Activated naive CD8-positive, alpha-beta T cell (primary cell): ENCODE results near the gene CARMIL1.

Experiments
- H3K27ac Mint-ChIP-seq: one replicate; pipeline ENCODE4 v1.8.0; 2021; ENCODE audit warnings: mixed read lengths
- H3K27me3 Mint-ChIP-seq: one replicate; pipeline ENCODE4 v1.8.0; 2021; ENCODE audit warnings: mixed read lengths
- H3K36me3 Mint-ChIP-seq: one replicate; pipeline ENCODE4 v1.8.0; 2021; ENCODE audit warnings: mixed read lengths
- H3K4me1 Mint-ChIP-seq: one replicate; pipeline ENCODE4 v1.8.0; 2021; ENCODE audit warnings: low read depth, mixed read lengths
- H3K4me3 Mint-ChIP-seq: one replicate; pipeline ENCODE4 v1.8.0; 2021; ENCODE audit warnings: mild to moderate bottlenecking, mixed read lengths
- H3K9me3 Mint-ChIP-seq: one replicate; pipeline ENCODE4 v1.8.0; 2021; ENCODE audit warnings: low read depth, mixed read lengths

Gene CARMIL1

GRCh38 chr6:25278914-25279747 is at the start of gene CARMIL1:
TSS of gene CARMIL1 (plus strand) at chr6:25279374. CDS start at chr6:25279796, 422 bp downstream.
- Mint-ChIP-seq H3K36me3 (no peaks in the 10 kb centered on the region), H3K9me3 (no peaks in the 10 kb centered on the region), H3K4me3 (peak within 1 kb of the TSS; percentile 92), H3K27me3 (peaks cover 2% of the 10 kb centered on the region), H3K27ac (peak within 1 kb of the TSS; percentile 81), H3K4me1 (peaks cover 25% of the 10 kb centered on the region)

- no peaks in the 10 kb centered on the region for H3K9me3 Mint-ChIP-seq
- no peak overlapping the region for H3K27ac Mint-ChIP-seq
- no peaks in the 10 kb centered on the region for H3K4me1 Mint-ChIP-seq
- H3K4me3 Mint-ChIP-seq, result no peak overlapping the region
- no peaks in the 10 kb centered on the region for H3K36me3 Mint-ChIP-seq
- peaks cover 2% of the 10 kb centered on the region for H3K27me3 Mint-ChIP-seq
These were observed 49.4 kb upstream of the CARMIL1 start for GRCh38 chr6:25229671-25230321.

GRCh38 chr6:25232479-25232878 is 46.7 kb upstream of the CARMIL1 start:
- Mint-ChIP-seq H3K4me1 (no peaks in the 10 kb centered on the region), H3K36me3 (no peaks in the 10 kb centered on the region), H3K4me3 (no peak overlapping the region), H3K9me3 (no peaks in the 10 kb centered on the region), H3K27me3 (no peaks in the 10 kb centered on the region), H3K27ac (no peak overlapping the region)

- no peak overlapping the region for H3K27ac Mint-ChIP-seq
- H3K4me3 Mint-ChIP-seq, result no peak overlapping the region
- H3K27me3 Mint-ChIP-seq, result no peaks in the 10 kb centered on the region
- H3K36me3 Mint-ChIP-seq, result no peaks in the 10 kb centered on the region
- H3K4me1 Mint-ChIP-seq, result no peaks in the 10 kb centered on the region
- H3K9me3 Mint-ChIP-seq, result no peaks in the 10 kb centered on the region
These were observed 45.9 kb upstream of the CARMIL1 start for GRCh38 chr6:25233226-25233625.

GRCh38 chr6:25237579-25237978 is 41.6 kb upstream of the CARMIL1 start:
- Mint-ChIP-seq H3K36me3 (no peaks in the 10 kb centered on the region), H3K4me3 (no peak overlapping the region), H3K4me1 (no peaks in the 10 kb centered on the region), H3K9me3 (no peaks in the 10 kb centered on the region), H3K27ac (no peak overlapping the region), H3K27me3 (no peaks in the 10 kb centered on the region)

GRCh38 chr6:25239059-25239458 is 40.1 kb upstream of the CARMIL1 start:
- no peaks in the 10 kb centered on the region for H3K27me3 Mint-ChIP-seq
- no peak overlapping the region for H3K27ac Mint-ChIP-seq
- H3K36me3 Mint-ChIP-seq, result no peaks in the 10 kb centered on the region
- no peak overlapping the region for H3K4me3 Mint-ChIP-seq
- H3K4me1 Mint-ChIP-seq, result no peaks in the 10 kb centered on the region
- H3K9me3 Mint-ChIP-seq, result no peaks in the 10 kb centered on the region

GRCh38 chr6:25239498-25239897 is 39.7 kb upstream of the CARMIL1 start:
- no peak overlapping the region for H3K27ac Mint-ChIP-seq
- no peaks in the 10 kb centered on the region for H3K4me1 Mint-ChIP-seq
- no peaks in the 10 kb centered on the region for H3K27me3 Mint-ChIP-seq
- no peaks in the 10 kb centered on the region for H3K36me3 Mint-ChIP-seq
- no peaks in the 10 kb centered on the region for H3K9me3 Mint-ChIP-seq
- H3K4me3 Mint-ChIP-seq, result no peak overlapping the region

- Mint-ChIP-seq H3K27ac (no peak overlapping the region), H3K36me3 (no peaks in the 10 kb centered on the region), H3K9me3 (no peaks in the 10 kb centered on the region), H3K27me3 (peaks cover 1% of the 10 kb centered on the region), H3K4me3 (no peak overlapping the region), H3K4me1 (no peaks in the 10 kb centered on the region)
These were observed 36.6 kb upstream of the CARMIL1 start for GRCh38 chr6:25242567-25242966.

- Mint-ChIP-seq H3K27ac (no peak overlapping the region), H3K4me3 (no peak overlapping the region)
These were observed 34.3 kb upstream of the CARMIL1 start for GRCh38 chr6:25244865-25245264.

GRCh38 chr6:25248123-25248522 is 31.1 kb upstream of the CARMIL1 start:
- no peak overlapping the region for H3K27ac Mint-ChIP-seq
- peaks cover 3% of the 10 kb centered on the region for H3K4me1 Mint-ChIP-seq
- no peaks in the 10 kb centered on the region for H3K36me3 Mint-ChIP-seq
- peaks cover 4% of the 10 kb centered on the region for H3K27me3 Mint-ChIP-seq
- H3K9me3 Mint-ChIP-seq, result no peaks in the 10 kb centered on the region
- H3K4me3 Mint-ChIP-seq, result no peak overlapping the region

More at GRCh38 chr6:25244865-25245264, 34.3 kb upstream of the CARMIL1 start:
- no peaks in the 10 kb centered on the region for H3K9me3 Mint-ChIP-seq
- H3K4me1 Mint-ChIP-seq, result no peaks in the 10 kb centered on the region
- H3K27me3 Mint-ChIP-seq, result peaks cover 1% of the 10 kb centered on the region
- H3K36me3 Mint-ChIP-seq, result no peaks in the 10 kb centered on the region

GRCh38 chr6:25249133-25249532 is 30.0 kb upstream of the CARMIL1 start:
- no peaks in the 10 kb centered on the region for H3K36me3 Mint-ChIP-seq
- H3K27me3 Mint-ChIP-seq, result peaks cover 6% of the 10 kb centered on the region
- peaks cover 3% of the 10 kb centered on the region for H3K4me1 Mint-ChIP-seq
- H3K9me3 Mint-ChIP-seq, result no peaks in the 10 kb centered on the region
- H3K27ac Mint-ChIP-seq, result no peak overlapping the region
- no peak overlapping the region for H3K4me3 Mint-ChIP-seq

- Mint-ChIP-seq H3K4me3 (no peak overlapping the region), H3K9me3 (no peaks in the 10 kb centered on the region), H3K36me3 (no peaks in the 10 kb centered on the region), H3K27ac (no peak overlapping the region), H3K27me3 (peaks cover 6% of the 10 kb centered on the region), H3K4me1 (peaks cover 3% of the 10 kb centered on the region)
These were observed 28.3 kb upstream of the CARMIL1 start for GRCh38 chr6:25250878-25251277.

GRCh38 chr6:25251426-25251825 is 27.7 kb upstream of the CARMIL1 start:
- Mint-ChIP-seq H3K4me1 (peaks cover 3% of the 10 kb centered on the region), H3K27me3 (peaks cover 6% of the 10 kb centered on the region), H3K9me3 (no peaks in the 10 kb centered on the region), H3K27ac (no peak overlapping the region), H3K36me3 (no peaks in the 10 kb centered on the region), H3K4me3 (no peak overlapping the region)

GRCh38 chr6:25253351-25253750 is 25.8 kb upstream of the CARMIL1 start:
- Mint-ChIP-seq H3K27me3 (peaks cover 5% of the 10 kb centered on the region), H3K4me1 (peaks cover 3% of the 10 kb centered on the region), H3K27ac (no peak overlapping the region), H3K9me3 (no peaks in the 10 kb centered on the region), H3K36me3 (no peaks in the 10 kb centered on the region), H3K4me3 (no peak overlapping the region)

- H3K36me3 Mint-ChIP-seq, result no peaks in the 10 kb centered on the region
- no peak overlapping the region for H3K4me3 Mint-ChIP-seq
- H3K4me1 Mint-ChIP-seq, result peaks cover 3% of the 10 kb centered on the region
- H3K27ac Mint-ChIP-seq, result no peak overlapping the region
- H3K9me3 Mint-ChIP-seq, result no peaks in the 10 kb centered on the region
- peaks cover 5% of the 10 kb centered on the region for H3K27me3 Mint-ChIP-seq
These were observed 24.5 kb upstream of the CARMIL1 start for GRCh38 chr6:25254671-25255070.
